Tibial nerve (tissue), 4 donors: Measurements from ENCODE around the gene NOS1. TPM values are rescaled to one million over a fixed set of nuclear protein-coding genes. Genes with fewer than 3 reads are reported as not detected.

Experiments
- DNase-seq, 2 donors: peaks; one replicate each; pipeline ENCODE4 v3.0.0-alpha.2; 2019; ENCODE audit warnings: low spot score in 2 of 2
- H3K27ac ChIP-seq, 4 donors: fragments of 200-600 bp; sonication (generic) in 3 of 4; one replicate each; pipeline ENCODE4 v1.5.1; 2017 to 2019; ENCODE audit warnings: mild to moderate bottlenecking in 1 of 4
- H3K27me3 ChIP-seq, 2 donors: fragments of 200-600 bp; sonication (generic) in 1 of 2; one replicate each; pipeline versions ENCODE4 v1.5.1 to v1.6.0; 2017 to 2019
- H3K36me3 ChIP-seq, 3 donors: fragments of 200-600 bp; sonication (generic); one replicate each; pipeline ENCODE4 v1.5.1; 2018 to 2019
- H3K4me1 ChIP-seq, 4 donors: fragments of 200-600 bp; sonication (generic) in 3 of 4; one replicate each; pipeline ENCODE4 v1.5.1; 2017 to 2019
- H3K4me3 ChIP-seq, 4 donors: fragments of 200-600 bp; sonication (generic) in 3 of 4; one replicate each; pipeline ENCODE4 v1.5.1; 2017 to 2019; ENCODE audit warnings: mild to moderate bottlenecking in 1 of 4, moderate library complexity in 1 of 4
- H3K9me3 ChIP-seq, 4 donors: fragments of 200-600 bp; sonication (generic) in 3 of 4; one replicate each; pipeline ENCODE4 v1.5.1; 2017 to 2019
- EP300 ChIP-seq, 2 donors: sonication (generic); formaldehyde crosslinking; IDR thresholded peaks; one replicate each; pipeline ENCODE4 v1.6.1; 2017; ENCODE audit warnings: antibody characterized with exemption in 2 of 2, mild to moderate bottlenecking in 1 of 2
- POLR2A ChIP-seq, 2 donors: fragments of 450-650 bp; IDR thresholded peaks; one replicate each; pipeline ENCODE4 v1.6.1; 2017; ENCODE audit warnings: antibody characterized with exemption in 2 of 2, mild to moderate bottlenecking in 2 of 2, moderate library complexity in 2 of 2
- WGBS, 2 donors: methylation state at CpG; one replicate each; pipeline ENCODE4 v1.1.5; 2018; 5-methylcytosine and 5-hydroxymethylcytosine counted together
- total RNA-seq, 4 donors: library from RNA; depleted of rRNA; stranded (reverse); fragments of >200 nt; gene quantifications; one replicate each; pipeline ENCODE4 v1.1.0, GENCODE V29; 2016
- TF ChIP-seq, protein P1 (sequence below), 5 experiments: fragments of 200-600 bp in 3 of 5; fragments of 450-650 bp in 2 of 5; sonication (generic) in 3 of 5; IDR thresholded peaks; one replicate each; pipeline ENCODE4 v1.5.1; 2016 to 2019; ENCODE audit warnings: antibody characterized with exemption in 5 of 5, mild to moderate bottlenecking in 3 of 5, moderate library complexity in 2 of 5

NOS1 gene
- total RNA-seq, 4 donors from 2014 or later = 6.9 to 32.4 (median 28.1) TPM

GRCh38 chr12:117365049-117365616 lies 3.7 kb upstream of the NOS1 start:
- no peak overlapping the region for H3K4me3 ChIP-seq
- H3K27ac ChIP-seq = no peak overlapping the region
- no peaks in the 10 kb centered on the region for H3K9me3 ChIP-seq
- no peak for DNase-seq
- TF ChIP-seq, protein P1, sequence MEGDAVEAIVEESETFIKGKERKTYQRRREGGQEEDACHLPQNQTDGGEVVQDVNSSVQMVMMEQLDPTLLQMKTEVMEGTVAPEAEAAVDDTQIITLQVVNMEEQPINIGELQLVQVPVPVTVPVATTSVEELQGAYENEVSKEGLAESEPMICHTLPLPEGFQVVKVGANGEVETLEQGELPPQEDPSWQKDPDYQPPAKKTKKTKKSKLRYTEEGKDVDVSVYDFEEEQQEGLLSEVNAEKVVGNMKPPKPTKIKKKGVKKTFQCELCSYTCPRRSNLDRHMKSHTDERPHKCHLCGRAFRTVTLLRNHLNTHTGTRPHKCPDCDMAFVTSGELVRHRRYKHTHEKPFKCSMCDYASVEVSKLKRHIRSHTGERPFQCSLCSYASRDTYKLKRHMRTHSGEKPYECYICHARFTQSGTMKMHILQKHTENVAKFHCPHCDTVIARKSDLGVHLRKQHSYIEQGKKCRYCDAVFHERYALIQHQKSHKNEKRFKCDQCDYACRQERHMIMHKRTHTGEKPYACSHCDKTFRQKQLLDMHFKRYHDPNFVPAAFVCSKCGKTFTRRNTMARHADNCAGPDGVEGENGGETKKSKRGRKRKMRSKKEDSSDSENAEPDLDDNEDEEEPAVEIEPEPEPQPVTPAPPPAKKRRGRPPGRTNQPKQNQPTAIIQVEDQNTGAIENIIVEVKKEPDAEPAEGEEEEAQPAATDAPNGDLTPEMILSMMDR (IDR thresholded peaks at IDR 0.05) = no peak
- 52 to 54% methylated on average over 9 of the region's 9 CpGs for WGBS, 2 donors
- H3K4me1 ChIP-seq = peaks cover 0 to 3% (median 0%) of the 10 kb centered on the region in 4 donors
- peaks cover 0 to 21% of the 10 kb centered on the region in 2 donors for H3K27me3 ChIP-seq
- no peaks in the 10 kb centered on the region for H3K36me3 ChIP-seq

DNA sequence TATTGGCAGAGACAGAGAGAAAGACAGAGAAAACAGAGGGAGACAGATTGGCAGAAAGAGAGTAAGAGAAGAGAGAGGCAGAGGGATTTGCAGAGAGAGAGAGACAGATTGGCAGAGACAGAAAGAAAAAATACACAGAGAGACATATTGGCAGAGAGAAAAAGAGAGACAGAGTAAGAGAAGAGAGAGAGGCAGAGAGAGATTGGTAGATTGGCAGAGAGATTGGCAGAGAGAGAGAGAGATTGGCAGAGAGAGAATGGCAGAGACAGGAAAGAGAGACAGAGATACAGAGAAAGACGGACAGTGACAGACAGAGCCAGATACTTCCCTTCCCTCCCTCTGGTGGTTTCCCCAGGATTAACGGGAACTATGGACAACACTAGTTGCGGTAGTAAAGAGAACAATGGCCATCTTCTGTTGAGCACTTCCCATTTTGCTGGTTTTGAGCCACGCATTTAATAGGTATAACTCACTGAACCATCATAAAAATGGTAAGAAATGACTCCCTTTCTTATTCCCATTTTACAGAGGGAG lies 2.6 kb upstream of the NOS1 start:
- WGBS, 2 donors = 11 to 15% methylated on average over 4 of the region's 4 CpGs
- peaks cover 0 to 30% of the 10 kb centered on the region in 2 donors for H3K27me3 ChIP-seq
- H3K4me3 ChIP-seq = no peak overlapping the region
- H3K27ac ChIP-seq = no peak overlapping the region
- TF ChIP-seq EP300 (IDR thresholded peaks at IDR 0.05) (no peak), POLR2A (IDR thresholded peaks at IDR 0.05) (no peak)
- H3K4me1 ChIP-seq = peaks cover 0 to 3% (median 0%) of the 10 kb centered on the region in 4 donors
- H3K36me3 ChIP-seq = no peaks in the 10 kb centered on the region
- no peaks in the 10 kb centered on the region for H3K9me3 ChIP-seq
- DNase-seq = no peak

DNA sequence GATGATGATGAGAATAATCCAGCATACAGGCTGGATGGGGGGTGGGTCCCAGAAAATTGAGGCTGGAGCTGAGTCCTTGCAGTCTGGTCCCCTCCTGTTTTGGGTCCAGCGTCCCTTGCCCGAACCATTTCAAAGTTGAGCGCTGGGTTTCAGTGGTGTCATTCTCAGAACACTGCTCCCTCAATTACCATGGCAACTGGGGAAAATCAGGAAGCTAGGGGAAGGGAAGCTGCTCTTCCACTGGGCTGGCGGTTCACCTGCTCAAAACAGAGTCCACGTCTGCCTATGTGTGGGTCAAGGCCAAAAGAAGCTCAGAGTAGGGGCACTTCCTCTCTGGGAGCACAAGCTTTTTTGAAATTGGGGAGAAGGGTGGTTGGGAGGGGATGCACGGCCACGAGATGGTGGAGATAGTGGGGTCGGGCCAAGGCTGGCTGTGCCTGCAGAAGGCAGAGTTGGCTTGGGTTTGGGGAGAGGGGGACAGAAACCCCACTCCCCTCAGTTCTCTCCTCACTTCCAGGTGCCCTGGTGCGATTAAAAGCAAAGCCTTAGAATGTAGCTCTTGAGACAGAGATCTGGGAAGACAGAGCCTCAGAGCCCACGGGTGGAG lies 1.7 kb upstream of the NOS1 start:
- Histone ChIP-seq H3K27me3 (peaks cover 0 to 37% of the 10 kb centered on the region in 2 donors), H3K4me3 (no peak overlapping the region), H3K36me3 (no peaks in the 10 kb centered on the region), H3K27ac (no peak overlapping the region), H3K4me1 (peaks cover 0 to 3% (median 0%) of the 10 kb centered on the region in 4 donors), H3K9me3 (no peaks in the 10 kb centered on the region)
- DNase-seq = no peak
- WGBS, 2 donors = 48 to 57% methylated on average over 10 of the region's 10 CpGs
- TF ChIP-seq POLR2A (IDR thresholded peaks at IDR 0.05) (no peak), EP300 (IDR thresholded peaks at IDR 0.05) (no peak)
- TF ChIP-seq, protein P1 (IDR thresholded peaks at IDR 0.05) = no peak

DNA sequence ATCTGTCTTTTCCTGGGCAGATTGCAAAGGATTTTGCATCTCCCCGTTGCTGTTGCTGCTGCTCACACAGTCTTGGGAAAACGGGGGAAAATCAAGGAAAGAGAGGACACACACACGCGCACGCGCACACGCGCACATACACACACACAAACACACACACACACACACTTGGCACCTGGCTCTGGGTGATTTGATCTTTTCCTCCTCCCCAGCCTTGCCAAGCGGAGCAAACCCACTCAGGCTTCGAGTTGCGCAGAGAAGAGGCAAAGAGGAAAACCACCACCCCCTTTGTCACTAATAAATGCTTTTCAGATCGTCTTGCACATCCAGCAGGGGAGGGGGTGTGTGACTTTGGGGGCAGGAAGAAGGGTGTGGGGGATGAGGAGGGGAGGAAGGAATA lies 965 bp upstream of the NOS1 start:
- Histone ChIP-seq H3K4me3 (no peak overlapping the region), H3K36me3 (no peaks in the 10 kb centered on the region), H3K27ac (peak overlapping the region in 1 of 4 donors; percentile 50), H3K4me1 (peaks cover 0 to 3% (median 0%) of the 10 kb centered on the region in 4 donors), H3K9me3 (no peaks in the 10 kb centered on the region), H3K27me3 (peaks cover 0 to 37% of the 10 kb centered on the region in 2 donors)
- no peak for DNase-seq
- 70 to 74% methylated on average over 12 of the region's 12 CpGs for WGBS, 2 donors
- no peak for TF ChIP-seq EP300 (IDR thresholded peaks at IDR 0.05)
- no peak for TF ChIP-seq POLR2A (IDR thresholded peaks at IDR 0.05)
- TF ChIP-seq, protein P1 (IDR thresholded peaks at IDR 0.05) = no peak

DNA sequence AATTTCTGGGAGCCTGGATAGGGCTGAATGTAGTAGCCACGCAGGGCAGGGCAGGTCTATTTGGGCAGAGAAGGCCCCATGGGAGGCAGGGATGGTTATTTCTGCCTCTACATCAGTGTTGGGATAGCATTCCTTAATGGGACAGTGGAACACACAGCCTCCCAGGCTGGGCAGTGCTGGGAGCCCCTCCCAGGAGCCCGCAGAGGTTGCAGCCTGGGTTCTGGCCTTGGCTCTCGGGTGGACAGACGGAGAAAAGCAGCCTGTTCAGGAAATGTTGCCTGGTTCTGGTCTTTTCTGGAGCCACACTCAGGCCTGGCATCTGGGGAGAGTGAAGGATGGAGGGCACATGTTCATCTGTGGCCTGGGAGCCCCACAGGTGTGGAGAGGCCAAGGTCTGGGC lies 479 bp upstream of the NOS1 start:
- Histone ChIP-seq H3K27me3 (peaks cover 0 to 37% of the 10 kb centered on the region in 2 donors), H3K9me3 (no peaks in the 10 kb centered on the region), H3K27ac (peak overlapping the region in 1 of 4 donors; percentile 50), H3K4me1 (peaks cover 0 to 3% (median 0%) of the 10 kb centered on the region in 4 donors), H3K36me3 (no peaks in the 10 kb centered on the region), H3K4me3 (peak overlapping the region in 1 of 4 donors; percentile 46)
- no peak for TF ChIP-seq EP300 (IDR thresholded peaks at IDR 0.05)
- TF ChIP-seq, protein P1 (IDR thresholded peaks at IDR 0.05) = no peak
- TF ChIP-seq POLR2A (IDR thresholded peaks at IDR 0.05) = no peak
- 39 to 65% methylated on average over 4 of the region's 4 CpGs for WGBS, 2 donors
- DNase-seq = no peak
